ENCODE results near the gene KIAA1143.

The KIAA1143 gene

GRCh38 chr3:44761424-44762169, at the start of gene KIAA1143, which contains the start of gene KIF15:
Gene KIAA1143 (minus strand): TSS chr3:44761619. CDS start chr3:44761602, 17 bp downstream.
Gene KIF15 (plus strand): TSS chr3:44761794. CDS start chr3:44761866, 72 bp downstream.
- peak; percentile 87 for DNase-seq (ENCODE audit: low read depth, low spot score)

GRCh38 chr3:44805960-44806359, 44.5 kb upstream of the KIAA1143 start:
- no peak for DNase-seq (ENCODE audit: low read depth, low spot score)

GRCh38 chr3:44803298-44803697, 41.9 kb upstream of the KIAA1143 start:
- no peak for DNase-seq (ENCODE audit: low read depth, low spot score)

GRCh38 chr3:44802011-44802410, 40.6 kb upstream of the KIAA1143 start:
- no peak for DNase-seq (ENCODE audit: low read depth, low spot score)

GRCh38 chr3:44795197-44795596, 33.8 kb upstream of the KIAA1143 start:
- DNase-seq (ENCODE audit: low read depth, low spot score) = no peak

GRCh38 chr3:44782891-44783290, 21.5 kb upstream of the KIAA1143 start:
- DNase-seq (ENCODE audit: low read depth, low spot score) = no peak

GRCh38 chr3:44772099-44772442, 10.7 kb upstream of the KIAA1143 start:
- no peak for DNase-seq (ENCODE audit: low read depth, low spot score)

GRCh38 chr3:44771424-44772098, 10.1 kb upstream of the KIAA1143 start:
- no peak for DNase-seq (ENCODE audit: low read depth, low spot score)

- DNase-seq (ENCODE audit: low read depth, low spot score) = no peak
Measured at GRCh38 chr3:44764248-44764647, 2.8 kb upstream of the KIAA1143 start.

GRCh38 chr3:44762690-44763089, 1.3 kb upstream of the KIAA1143 start:
- DNase-seq (ENCODE audit: low read depth, low spot score) = no peak

GRCh38 chr3:44762170-44762677, 805 bp upstream of the KIAA1143 start:
- DNase-seq (ENCODE audit: low read depth, low spot score) = no peak

- DNase-seq (ENCODE audit: low read depth, low spot score) = no peak
Measured at GRCh38 chr3:44761101-44761423, 357 bp downstream of the KIAA1143 start.

GRCh38 chr3:44734646-44735168, 26.7 kb downstream of the KIAA1143 start:
- DNase-seq (ENCODE audit: low read depth, low spot score) = no peak

- peak; percentile 68 for DNase-seq (ENCODE audit: low read depth, low spot score)
Measured at GRCh38 chr3:44729384-44729910, 32.0 kb downstream of the KIAA1143 start, which contains the start of gene ZNF501. Gene ZNF501 (plus strand): TSS chr3:44729635. CDS start chr3:44734422, 4,787 bp downstream.

GRCh38 chr3:44722103-44722401, 39.4 kb downstream of the KIAA1143 start:
- no peak for DNase-seq (ENCODE audit: low read depth, low spot score)

GRCh38 chr3:44721231-44722102, 40.0 kb downstream of the KIAA1143 start:
- DNase-seq (ENCODE audit: low read depth, low spot score) = no peak

GRCh38 chr3:44712455-44713075, 48.9 kb downstream of the KIAA1143 start, which contains the start of gene ZNF502:
Gene ZNF502 (plus strand): TSS chr3:44712660. CDS start chr3:44720262, 7,602 bp downstream.
- DNase-seq (ENCODE audit: low read depth, low spot score) = peak; percentile 60
